Vagina (tissue), 2 donors: ENCODE measurements around the gene SLAIN2. TPM values are rescaled to one million over a fixed set of nuclear protein-coding genes. Genes with fewer than 3 reads are reported as not detected.

Experiments used
- DNase-seq, 2 donors: peaks; one replicate each; pipeline ENCODE4 v3.0.0-alpha.2; 2017; ENCODE audit errors: extremely low spot score in 2 of 2
- H3K27ac ChIP-seq: fragments of 200-600 bp; sonication (generic); one replicate; pipeline ENCODE4 v1.5.1; 2019
- H3K27me3 ChIP-seq: fragments of 200-600 bp; sonication (generic); one replicate; pipeline ENCODE4 v1.5.1; 2019
- H3K36me3 ChIP-seq, 2 donors: fragments of 200-600 bp; sonication (generic); one replicate each; pipeline ENCODE4 v1.5.1; 2017 to 2019
- H3K4me1 ChIP-seq: fragments of 200-600 bp; sonication (generic); one replicate; pipeline ENCODE4 v1.5.1; 2019
- H3K4me3 ChIP-seq, 2 donors: fragments of 200-600 bp; sonication (generic); 1 replicate in 1 of 2; 2 replicates in 1 of 2; pipeline ENCODE4 v1.5.1; 2016 to 2019
- H3K9me3 ChIP-seq: fragments of 200-600 bp; sonication (generic); one replicate; pipeline ENCODE4 v1.5.1; 2019
- CTCF ChIP-seq, 3 experiments: fragments of 450-650 bp in 2 of 3; fragments of 200-600 bp in 1 of 3; sonication (generic) in 1 of 3; IDR thresholded peaks; one replicate each; pipeline ENCODE4 v1.5.1; 2017 to 2019; ENCODE audit warnings: antibody characterized with exemption in 3 of 3, mild to moderate bottlenecking in 2 of 3, moderate library complexity in 2 of 3
- POLR2A ChIP-seq, 2 donors: fragments of 450-650 bp; IDR thresholded peaks; one replicate each; pipeline ENCODE4 v1.6.1; 2017; ENCODE audit warnings: antibody characterized with exemption in 2 of 2, mild to moderate bottlenecking in 2 of 2, moderate library complexity in 2 of 2
- POLR2AphosphoS5 ChIP-seq, 2 donors: sonication (generic); formaldehyde crosslinking; IDR thresholded peaks; one replicate each; pipeline ENCODE4 v1.9.0; 2017; ENCODE audit warnings: antibody characterized with exemption in 2 of 2, mild to moderate bottlenecking in 2 of 2, low read depth in 1 of 2; ENCODE audit not compliant: insufficient read depth in 1 of 2
- intact Hi-C: fragments of 100-400 bp; cut with DNase I; formaldehyde crosslinking; loops from one replicate; pipeline ENCODE4 v1.15.1; 2023
- total RNA-seq: library from RNA; depleted of rRNA; stranded (reverse); fragments of >200 nt; gene quantifications from one replicate; pipeline ENCODE4 v1.2.3, GENCODE V29; 2016

Gene SLAIN2
- total RNA-seq, 1 donor from 2014 or later = 39.5 TPM

- intact Hi-C loops = no loop called here
- Histone ChIP-seq H3K4me1 (peaks cover 35% of the 10 kb centered on the region), H3K36me3 (no peaks in the 10 kb centered on the region), H3K4me3 (no peak overlapping the region), H3K27ac (no peak overlapping the region), H3K9me3 (no peaks in the 10 kb centered on the region), H3K27me3 (no peaks in the 10 kb centered on the region)
- TF ChIP-seq POLR2AphosphoS5 (IDR thresholded peaks at IDR 0.05; ENCODE audit: insufficient read depth in 1 of 2, low read depth in 1 of 2) = peak in 1 of 2 donors; percentile 36
- TF ChIP-seq POLR2A (IDR thresholded peaks at IDR 0.05) = no peak
- DNase-seq = no peak
These were observed 34.4 kb downstream of the SLAIN2 start for GRCh38 chr4:48375651-48376304.

- Histone ChIP-seq H3K27ac (no peak overlapping the region), H3K9me3 (no peaks in the 10 kb centered on the region), H3K4me3 (no peak overlapping the region), H3K36me3 (peaks cover 0 to 11% of the 10 kb centered on the region in 2 donors), H3K4me1 (peaks cover 32% of the 10 kb centered on the region), H3K27me3 (no peaks in the 10 kb centered on the region)
- no peak for DNase-seq
- intact Hi-C loops = no loop called here
- TF ChIP-seq CTCF (IDR thresholded peaks at IDR 0.05) = no peak
- TF ChIP-seq POLR2AphosphoS5 (IDR thresholded peaks at IDR 0.05; ENCODE audit: insufficient read depth in 1 of 2, low read depth in 1 of 2) = no peak
- TF ChIP-seq POLR2A (IDR thresholded peaks at IDR 0.05) = no peak
These were observed 38.4 kb downstream of the SLAIN2 start for GRCh38 chr4:48379587-48380180.

GRCh38 chr4:48380583-48381167, 39.3 kb downstream of the SLAIN2 start:
- no peaks in the 10 kb centered on the region for H3K9me3 ChIP-seq
- DNase-seq = no peak
- H3K27ac ChIP-seq = no peak overlapping the region
- no peak for TF ChIP-seq POLR2AphosphoS5 (IDR thresholded peaks at IDR 0.05; ENCODE audit: insufficient read depth in 1 of 2, low read depth in 1 of 2)
- no peak for TF ChIP-seq POLR2A (IDR thresholded peaks at IDR 0.05)
- no peak for TF ChIP-seq CTCF (IDR thresholded peaks at IDR 0.05)
- H3K36me3 ChIP-seq = peaks cover 0 to 16% of the 10 kb centered on the region in 2 donors
- intact Hi-C loops = no loop called here
- peaks cover 22% of the 10 kb centered on the region for H3K4me1 ChIP-seq
- no peaks in the 10 kb centered on the region for H3K27me3 ChIP-seq
- H3K4me3 ChIP-seq = no peak overlapping the region

GRCh38 chr4:48388525-48389154, 47.3 kb downstream of the SLAIN2 start:
- peaks cover 0 to 13% of the 10 kb centered on the region in 2 donors for H3K36me3 ChIP-seq

More at GRCh38 chr4:48388525-48389154, 47.3 kb downstream of the SLAIN2 start:
- no peak overlapping the region for H3K27ac ChIP-seq
- intact Hi-C loops = no loop called here
- peaks cover 12% of the 10 kb centered on the region for H3K4me1 ChIP-seq
- no peaks in the 10 kb centered on the region for H3K27me3 ChIP-seq
- TF ChIP-seq CTCF (IDR thresholded peaks at IDR 0.05) (no peak), POLR2A (IDR thresholded peaks at IDR 0.05) (no peak), POLR2AphosphoS5 (IDR thresholded peaks at IDR 0.05; ENCODE audit: insufficient read depth in 1 of 2, low read depth in 1 of 2) (no peak)
- H3K9me3 ChIP-seq = no peaks in the 10 kb centered on the region
- H3K4me3 ChIP-seq = no peak overlapping the region
- DNase-seq = no peak
